GM19372 (cell line): ENCODE results near the gene PROSER3.
"Not testable (repeated sequence)": the region's sequence is repeated elsewhere in the genome, so short reads cannot be mapped to it uniquely, and the experiment has no call there.

ENCODE experiments used
- ATAC-seq: cut with Tn5 transposase; IDR thresholded peaks from one replicate; pipeline ENCODE4 v1.9.1; 2021; ENCODE audit warnings: mild to moderate bottlenecking, low read depth, moderate library complexity; ENCODE audit not compliant: unreplicated experiment

The PROSER3 gene

GRCh38 chr19:35751839-35752745, 5.9 kb upstream of the PROSER3 start:
- no peak for ATAC-seq

- ATAC-seq: no peak
Measured at GRCh38 chr19:35752746-35753350, 5.1 kb upstream of the PROSER3 start.

- no peak for ATAC-seq
Measured at GRCh38 chr19:35753634-35754369, 4.2 kb upstream of the PROSER3 start.

GRCh38 chr19:35754370-35755130, 3.4 kb upstream of the PROSER3 start:
- no peak for ATAC-seq

- no peak for ATAC-seq
Measured at GRCh38 chr19:35755131-35755549, 2.8 kb upstream of the PROSER3 start.

- no peak for ATAC-seq
Measured at GRCh38 chr19:35755550-35756376, 2.2 kb upstream of the PROSER3 start.

- ATAC-seq: no peak
Measured at GRCh38 chr19:35756377-35757230, 1.4 kb upstream of the PROSER3 start, which contains the start of gene HSPB6. TSS of gene HSPB6 (minus strand) at chr19:35757029. CDS start at chr19:35757008, 21 bp downstream.

GRCh38 chr19:35757231-35757748, 686 bp upstream of the PROSER3 start:
- no peak for ATAC-seq

GRCh38 chr19:35759697-35760096, 1.7 kb downstream of the PROSER3 start:
- ATAC-seq: no peak

GRCh38 chr19:35760711-35761349, 2.9 kb downstream of the PROSER3 start:
- no peak for ATAC-seq

- no peak for ATAC-seq
Measured at GRCh38 chr19:35764432-35765315, 6.7 kb downstream of the PROSER3 start.

- no peak for ATAC-seq
Measured at GRCh38 chr19:35766571-35767104, 8.7 kb downstream of the PROSER3 start.

GRCh38 chr19:35767288-35768081, 9.5 kb downstream of the PROSER3 start:
- ATAC-seq: no peak

- ATAC-seq: no peak
Measured at GRCh38 chr19:35768082-35768421, 10.1 kb downstream of the PROSER3 start.

GRCh38 chr19:35772362-35772761, 14.4 kb downstream of the PROSER3 start:
- not testable (repeated sequence) for ATAC-seq
